Effector memory CD8-positive, alpha-beta T cell (primary cell): ENCODE data around the gene KCNJ6.
"Not testable (repeated sequence)": the region's sequence is repeated elsewhere in the genome, so short reads cannot be mapped to it uniquely, and the experiment has no call there.

Experiments used
- ATAC-seq: fragments of 150-1000 bp; cut with Tn5 transposase; replicated peaks from 2 replicates; pipeline ENCODE4 v1.10.0; 2021; ENCODE audit warnings: mild to moderate bottlenecking, moderate library complexity
- DNase-seq, 3 experiments: peaks; one replicate each; pipeline ENCODE4 v3.0.0; 2021
- H3K27ac Mint-ChIP-seq, 2 donors: one replicate each; pipeline ENCODE4 v1.8.0; 2022; ENCODE audit warnings: mild to moderate bottlenecking in 2 of 2, mixed read lengths in 2 of 2, moderate library complexity in 2 of 2
- H3K27me3 Mint-ChIP-seq, 2 donors: one replicate each; pipeline ENCODE4 v1.8.0; 2022; ENCODE audit warnings: mixed read lengths in 2 of 2
- H3K36me3 Mint-ChIP-seq: one replicate; pipeline ENCODE4 v1.8.0; 2022; ENCODE audit warnings: mild to moderate bottlenecking, moderate library complexity, mixed read lengths; ENCODE audit not compliant: insufficient read depth
- H3K4me1 Mint-ChIP-seq, 2 donors: one replicate each; pipeline ENCODE4 v1.8.0; 2022; ENCODE audit warnings: low read depth in 2 of 2, mixed read lengths in 2 of 2
- H3K4me3 Mint-ChIP-seq, 2 donors: one replicate each; pipeline ENCODE4 v1.8.0; 2022; ENCODE audit warnings: mild to moderate bottlenecking in 2 of 2, mixed read lengths in 2 of 2, moderate library complexity in 2 of 2
- H3K9me3 Mint-ChIP-seq, 2 donors: one replicate each; pipeline ENCODE4 v1.8.0; 2022; ENCODE audit warnings: mixed read lengths in 2 of 2

The KCNJ6 gene

GRCh38 chr21:37595944-37596343 lies 320.3 kb downstream of the KCNJ6 start:
- peaks cover 0 to 2% of the 10 kb centered on the region in 2 donors for H3K4me1 Mint-ChIP-seq
- no peaks in the 10 kb centered on the region for H3K9me3 Mint-ChIP-seq
- H3K27ac Mint-ChIP-seq = no peak overlapping the region
- DNase-seq (no peak), ATAC-seq (no peak)
- H3K27me3 Mint-ChIP-seq = peaks cover 7 to 42% of the 10 kb centered on the region in 2 donors
- no peak overlapping the region for H3K4me3 Mint-ChIP-seq
- H3K36me3 Mint-ChIP-seq = peaks cover 6% of the 10 kb centered on the region

- Mint-ChIP-seq H3K4me1 (peaks cover 0 to 2% of the 10 kb centered on the region in 2 donors), H3K9me3 (no peaks in the 10 kb centered on the region), H3K27ac (no peak overlapping the region), H3K36me3 (peaks cover 6% of the 10 kb centered on the region), H3K27me3 (peaks cover 7 to 32% of the 10 kb centered on the region in 2 donors), H3K4me3 (no peak overlapping the region)
- DNase-seq = no peak
- no peak for ATAC-seq
These were observed 321.7 kb downstream of the KCNJ6 start for GRCh38 chr21:37594472-37594951.

- H3K36me3 Mint-ChIP-seq = peaks cover 6% of the 10 kb centered on the region
- peaks cover 0 to 2% of the 10 kb centered on the region in 2 donors for H3K4me1 Mint-ChIP-seq
- H3K27me3 Mint-ChIP-seq = peaks cover 7 to 32% of the 10 kb centered on the region in 2 donors
- H3K9me3 Mint-ChIP-seq = no peaks in the 10 kb centered on the region
- ATAC-seq = no peak
- no peak overlapping the region for H3K4me3 Mint-ChIP-seq
- no peak overlapping the region for H3K27ac Mint-ChIP-seq
- DNase-seq = no peak
These were observed 322.4 kb downstream of the KCNJ6 start for GRCh38 chr21:37593740-37594471.

GRCh38 chr21:37593015-37593414 lies 323.2 kb downstream of the KCNJ6 start:
- Mint-ChIP-seq H3K4me1 (peaks cover 0 to 2% of the 10 kb centered on the region in 2 donors), H3K27ac (peak overlapping the region in 1 of 2 donors; percentile 27), H3K9me3 (no peaks in the 10 kb centered on the region), H3K36me3 (peaks cover 6% of the 10 kb centered on the region), H3K4me3 (no peak overlapping the region), H3K27me3 (peaks cover 0 to 25% of the 10 kb centered on the region in 2 donors)
- DNase-seq (no peak), ATAC-seq (no peak)

- Mint-ChIP-seq H3K4me1 (peaks cover 0 to 2% of the 10 kb centered on the region in 2 donors), H3K4me3 (no peak overlapping the region), H3K9me3 (no peaks in the 10 kb centered on the region), H3K27me3 (peaks cover 0 to 23% of the 10 kb centered on the region in 2 donors), H3K27ac (peak overlapping the region in 1 of 2 donors; percentile 27), H3K36me3 (peaks cover 6% of the 10 kb centered on the region)
- ATAC-seq (no peak), DNase-seq (no peak)
These were observed 323.8 kb downstream of the KCNJ6 start for GRCh38 chr21:37592496-37592895.

- H3K36me3 Mint-ChIP-seq, H3K4me3 Mint-ChIP-seq, H3K4me1 Mint-ChIP-seq, DNase-seq, H3K9me3 Mint-ChIP-seq, ATAC-seq: not testable (repeated sequence)
- Mint-ChIP-seq H3K27ac (peak overlapping the region in 1 of 2 donors; percentile 85), H3K27me3 (peaks cover 2 to 23% of the 10 kb centered on the region in 2 donors)
These were observed 324.3 kb downstream of the KCNJ6 start for GRCh38 chr21:37591994-37592393.

- H3K27me3 Mint-ChIP-seq = peaks cover 4 to 20% of the 10 kb centered on the region in 2 donors
- not testable (repeated sequence) for DNase-seq, ATAC-seq, H3K27ac Mint-ChIP-seq, H3K4me3 Mint-ChIP-seq, H3K4me1 Mint-ChIP-seq, H3K9me3 Mint-ChIP-seq, H3K36me3 Mint-ChIP-seq
These were observed 325.4 kb downstream of the KCNJ6 start for GRCh38 chr21:37590836-37591235.

GRCh38 chr21:37588644-37589043 lies 327.6 kb downstream of the KCNJ6 start:
- not testable (repeated sequence) for H3K4me3 Mint-ChIP-seq

GRCh38 chr21:37587635-37588177 lies 328.6 kb downstream of the KCNJ6 start:
- H3K27me3 Mint-ChIP-seq = peaks cover under 1 to 4% of the 10 kb centered on the region in 2 donors
- no peaks in the 10 kb centered on the region for H3K9me3 Mint-ChIP-seq
- no peaks in the 10 kb centered on the region for H3K4me1 Mint-ChIP-seq
- no peak for DNase-seq
- ATAC-seq = no peak
- H3K4me3 Mint-ChIP-seq = no peak overlapping the region
- H3K27ac Mint-ChIP-seq = no peak overlapping the region
- H3K36me3 Mint-ChIP-seq = peaks cover 4% of the 10 kb centered on the region

More at GRCh38 chr21:37588644-37589043, 327.6 kb downstream of the KCNJ6 start:
- not testable (repeated sequence) for H3K27me3 Mint-ChIP-seq, H3K36me3 Mint-ChIP-seq, H3K27ac Mint-ChIP-seq, H3K9me3 Mint-ChIP-seq, H3K4me1 Mint-ChIP-seq, DNase-seq, ATAC-seq

GRCh38 chr21:37587203-37587602 lies 329.1 kb downstream of the KCNJ6 start:
- DNase-seq (no peak), ATAC-seq (no peak)
- no peaks in the 10 kb centered on the region for H3K9me3 Mint-ChIP-seq

GRCh38 chr21:37582590-37582989 lies 333.7 kb downstream of the KCNJ6 start:
- no peaks in the 10 kb centered on the region for H3K36me3 Mint-ChIP-seq
- no peak overlapping the region for H3K4me3 Mint-ChIP-seq
- peaks cover 21 to 23% of the 10 kb centered on the region in 2 donors for H3K27me3 Mint-ChIP-seq

More at GRCh38 chr21:37587203-37587602, 329.1 kb downstream of the KCNJ6 start:
- H3K4me3 Mint-ChIP-seq = no peak overlapping the region
- H3K36me3 Mint-ChIP-seq = peaks cover 2% of the 10 kb centered on the region
- peaks cover 6 to 8% of the 10 kb centered on the region in 2 donors for H3K27me3 Mint-ChIP-seq
- H3K4me1 Mint-ChIP-seq = no peaks in the 10 kb centered on the region
- H3K27ac Mint-ChIP-seq = no peak overlapping the region

GRCh38 chr21:37580666-37581065 lies 335.6 kb downstream of the KCNJ6 start:
- ATAC-seq = no peak
- H3K27ac Mint-ChIP-seq = no peak overlapping the region
- H3K4me1 Mint-ChIP-seq = no peaks in the 10 kb centered on the region
- DNase-seq = no peak
- no peaks in the 10 kb centered on the region for H3K9me3 Mint-ChIP-seq
- H3K4me3 Mint-ChIP-seq = no peak overlapping the region
- peaks cover 17 to 27% of the 10 kb centered on the region in 2 donors for H3K27me3 Mint-ChIP-seq
- no peaks in the 10 kb centered on the region for H3K36me3 Mint-ChIP-seq

More at GRCh38 chr21:37582590-37582989, 333.7 kb downstream of the KCNJ6 start:
- no peak for ATAC-seq
- Mint-ChIP-seq H3K27ac (no peak overlapping the region), H3K9me3 (no peaks in the 10 kb centered on the region), H3K4me1 (no peaks in the 10 kb centered on the region)
- no peak for DNase-seq

- Mint-ChIP-seq H3K4me1 (no peaks in the 10 kb centered on the region), H3K4me3 (no peak overlapping the region), H3K27ac (no peak overlapping the region), H3K36me3 (no peaks in the 10 kb centered on the region), H3K27me3 (peaks cover 19 to 40% of the 10 kb centered on the region in 2 donors), H3K9me3 (no peaks in the 10 kb centered on the region)
- DNase-seq (no peak), ATAC-seq (no peak)
These were observed 336.9 kb downstream of the KCNJ6 start for GRCh38 chr21:37579356-37579755.
